ENCODE results near the gene AIRE. TPM values are rescaled to one million over a fixed set of nuclear protein-coding genes. Genes with fewer than 3 reads are reported as not detected.
A peak's percentile ranks its signal among the peaks of the same experiment; 100 is the strongest.

AIRE gene
- polyA plus RNA-seq, 1 experiment: not detected

DNA sequence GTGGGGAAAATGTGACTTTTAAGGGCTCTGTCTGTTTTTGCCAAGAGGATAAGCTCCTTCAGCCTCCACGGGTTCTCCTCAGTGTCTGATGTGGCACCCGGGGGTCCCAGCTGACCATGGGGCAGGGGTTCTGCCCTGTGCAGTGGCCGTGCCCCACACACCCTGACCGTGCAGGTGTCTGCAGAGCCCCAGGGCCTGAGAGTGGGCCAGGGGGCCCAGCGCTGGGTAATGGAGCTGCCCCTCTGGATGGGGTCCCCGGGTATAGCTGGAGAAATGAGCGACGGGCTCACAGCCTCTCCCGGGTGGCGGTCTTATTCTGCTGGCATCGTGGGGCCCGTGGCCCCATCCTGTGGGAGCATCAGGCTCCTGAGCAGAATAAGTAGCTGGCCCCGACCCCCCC, 11.2 kb downstream of the AIRE start:
- ChIA-PET CTCF (interaction anchor here (1.7 to 2.4 kb wide), 2 partner anchors 29 to 41 kb away, joined by 6 to 8 read pairs; no protein-coding TSS in a partner anchor), POLR2A (no interaction called here)
- peaks cover 3% of the 10 kb centered on the region for H3K27me3 ChIP-seq (ENCODE audit: control insufficient read depth, insufficient read depth, low read length)
- no peak overlapping the region for H3K27ac ChIP-seq (ENCODE audit: low read depth, low read length)
- no peak for DNase-seq (ENCODE audit: low read depth, low spot score)
- no peaks in the 10 kb centered on the region for H3K9me3 ChIP-seq (ENCODE audit: control insufficient read depth, insufficient read depth, low read length)
- TF ChIP-seq, protein P1, sequence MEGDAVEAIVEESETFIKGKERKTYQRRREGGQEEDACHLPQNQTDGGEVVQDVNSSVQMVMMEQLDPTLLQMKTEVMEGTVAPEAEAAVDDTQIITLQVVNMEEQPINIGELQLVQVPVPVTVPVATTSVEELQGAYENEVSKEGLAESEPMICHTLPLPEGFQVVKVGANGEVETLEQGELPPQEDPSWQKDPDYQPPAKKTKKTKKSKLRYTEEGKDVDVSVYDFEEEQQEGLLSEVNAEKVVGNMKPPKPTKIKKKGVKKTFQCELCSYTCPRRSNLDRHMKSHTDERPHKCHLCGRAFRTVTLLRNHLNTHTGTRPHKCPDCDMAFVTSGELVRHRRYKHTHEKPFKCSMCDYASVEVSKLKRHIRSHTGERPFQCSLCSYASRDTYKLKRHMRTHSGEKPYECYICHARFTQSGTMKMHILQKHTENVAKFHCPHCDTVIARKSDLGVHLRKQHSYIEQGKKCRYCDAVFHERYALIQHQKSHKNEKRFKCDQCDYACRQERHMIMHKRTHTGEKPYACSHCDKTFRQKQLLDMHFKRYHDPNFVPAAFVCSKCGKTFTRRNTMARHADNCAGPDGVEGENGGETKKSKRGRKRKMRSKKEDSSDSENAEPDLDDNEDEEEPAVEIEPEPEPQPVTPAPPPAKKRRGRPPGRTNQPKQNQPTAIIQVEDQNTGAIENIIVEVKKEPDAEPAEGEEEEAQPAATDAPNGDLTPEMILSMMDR (IDR thresholded peaks at IDR 0.05; ENCODE audit: low read depth, low read length): no peak
- no peak overlapping the region for H3K4me3 ChIP-seq (ENCODE audit: low read depth, low read length)

DNA sequence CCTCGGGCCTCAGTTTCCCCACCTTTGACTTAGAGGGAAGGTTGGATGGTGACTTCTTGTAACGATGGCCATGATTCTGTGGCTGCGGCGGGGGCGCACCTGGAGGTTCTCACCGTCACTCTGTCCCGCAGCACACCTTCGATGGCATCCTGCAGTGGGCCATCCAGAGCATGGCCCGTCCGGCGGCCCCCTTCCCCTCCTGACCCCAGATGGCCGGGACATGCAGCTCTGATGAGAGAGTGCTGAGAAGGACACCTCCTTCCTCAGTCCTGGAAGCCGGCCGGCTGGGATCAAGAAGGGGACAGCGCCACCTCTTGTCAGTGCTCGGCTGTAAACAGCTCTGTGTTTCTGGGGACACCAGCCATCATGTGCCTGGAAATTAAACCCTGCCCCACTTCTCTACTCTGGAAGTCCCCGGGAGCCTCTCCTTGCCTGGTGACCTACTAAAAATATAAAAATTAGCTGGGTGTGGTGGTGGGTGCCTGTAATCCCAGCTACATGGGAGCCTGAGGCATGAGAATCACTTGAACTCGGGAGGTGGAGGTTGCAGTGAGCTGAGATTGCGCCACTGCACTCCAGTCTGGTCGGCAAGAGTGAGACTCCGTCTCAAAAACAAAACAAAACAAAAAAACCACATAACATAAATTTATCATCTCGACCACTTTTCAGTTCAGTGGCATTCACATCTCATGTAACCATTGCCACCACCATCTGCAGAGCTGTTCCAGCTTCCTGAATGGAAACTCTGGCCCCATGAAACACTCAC, 12.0 kb downstream of the AIRE start:
- H3K4me3 ChIP-seq (ENCODE audit: low read depth, low read length): no peak overlapping the region
- ChIA-PET POLR2A (no interaction called here), CTCF (interaction anchor here (1.7 to 2.4 kb wide), 2 partner anchors 30 to 40 kb away, joined by 6 to 8 read pairs; no protein-coding TSS in a partner anchor)
- peaks cover 3% of the 10 kb centered on the region for H3K27me3 ChIP-seq (ENCODE audit: control insufficient read depth, insufficient read depth, low read length)
- TF ChIP-seq, protein P1 (IDR thresholded peaks at IDR 0.05; ENCODE audit: low read depth, low read length): peak; percentile 71
- H3K9me3 ChIP-seq (ENCODE audit: control insufficient read depth, insufficient read depth, low read length): no peaks in the 10 kb centered on the region
- DNase-seq (ENCODE audit: low read depth, low spot score): peak; percentile 48
- H3K27ac ChIP-seq (ENCODE audit: low read depth, low read length): no peak overlapping the region

DNA sequence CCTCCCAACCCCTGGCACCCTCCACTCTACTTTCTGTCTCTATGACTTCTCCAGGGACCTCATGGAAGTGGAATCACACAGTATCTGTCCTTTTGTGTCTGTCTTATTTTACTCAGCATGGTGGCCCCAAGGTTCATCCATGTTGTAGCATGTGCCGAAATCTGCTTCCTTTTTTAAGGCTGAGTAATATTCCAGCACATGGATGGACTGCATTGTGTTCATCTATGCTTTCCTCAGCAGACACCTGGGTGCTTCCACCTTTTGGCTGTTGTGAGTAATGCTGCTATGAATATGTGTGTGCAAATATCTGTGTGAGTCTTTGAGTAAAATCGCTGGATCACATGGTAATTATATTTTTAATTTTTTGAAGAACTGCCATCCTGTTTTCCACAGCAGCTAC, 12.6 kb downstream of the AIRE start:
- no peak overlapping the region for H3K27ac ChIP-seq (ENCODE audit: low read depth, low read length)
- DNase-seq (ENCODE audit: low read depth, low spot score): no peak
- POLR2A ChIA-PET: interaction anchor here (0.7 kb wide), 1 partner anchor 11 kb away, joined by 4 read pairs; no protein-coding TSS in a partner anchor

DNA sequence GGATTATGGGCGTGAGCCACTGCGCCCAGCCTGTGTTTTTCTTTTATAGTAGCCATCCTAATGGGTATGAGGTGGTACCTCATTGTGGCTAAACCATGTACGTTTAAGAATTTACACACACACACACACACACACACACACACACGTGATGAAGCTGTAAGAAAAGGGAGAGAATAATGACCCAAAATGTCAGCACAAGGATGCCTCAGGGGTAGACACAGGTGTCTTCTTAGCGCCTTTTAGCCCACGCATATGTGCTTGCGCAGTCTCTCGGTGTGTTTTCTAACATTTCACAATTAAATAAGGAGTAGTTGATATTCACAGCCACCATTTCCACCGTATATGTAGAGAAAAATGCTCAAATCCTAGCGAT, 13.4 kb downstream of the AIRE start:
- Histone ChIP-seq H3K27me3 (ENCODE audit: control insufficient read depth, insufficient read depth, low read length) (peaks cover 3% of the 10 kb centered on the region), H3K9me3 (ENCODE audit: control insufficient read depth, insufficient read depth, low read length) (no peaks in the 10 kb centered on the region), H3K27ac (ENCODE audit: low read depth, low read length) (peak overlapping the region; percentile 39), H3K4me3 (ENCODE audit: low read depth, low read length) (peak overlapping the region; percentile 71)
- no peak for DNase-seq (ENCODE audit: low read depth, low spot score)
- POLR2A ChIA-PET: no interaction called here
- TF ChIP-seq, protein P1 (IDR thresholded peaks at IDR 0.05; ENCODE audit: low read depth, low read length): no peak
- CTCF ChIA-PET: interaction anchor here (0.6 kb wide), 1 partner anchor 460 kb away, joined by 3 read pairs; no protein-coding TSS in a partner anchor

More for the DNA sequence above, 12.6 kb downstream of the AIRE start:
- Histone ChIP-seq H3K27me3 (ENCODE audit: control insufficient read depth, insufficient read depth, low read length) (peaks cover 3% of the 10 kb centered on the region), H3K4me3 (ENCODE audit: low read depth, low read length) (no peak overlapping the region), H3K9me3 (ENCODE audit: control insufficient read depth, insufficient read depth, low read length) (no peaks in the 10 kb centered on the region)
- TF ChIP-seq, protein P1 (IDR thresholded peaks at IDR 0.05; ENCODE audit: low read depth, low read length): 0 out of 2 replicates have a peak, but pooled peaks have one; percentile 13
- CTCF ChIA-PET: interaction anchor here (1.7 to 2.4 kb wide), 2 partner anchors 30 to 40 kb away, joined by 6 to 8 read pairs; no protein-coding TSS in a partner anchor
